Medulla oblongata (tissue), 1 donor: ENCODE measurements around the gene TRIM27.
"Not testable (repeated sequence)": the region's sequence is repeated elsewhere in the genome, so short reads cannot be mapped to it uniquely, and the experiment has no call there.

Experiments
- DNase-seq: peaks from one replicate; pipeline ENCODE4 v3.0.0-alpha.2; 2015; ENCODE audit errors: extremely low spot score

TRIM27 gene

GRCh38 chr6:28864326-28864923 lies 59.4 kb downstream of the TRIM27 start:
- DNase-seq, result no peak

GRCh38 chr6:28863604-28864325 lies 60.0 kb downstream of the TRIM27 start:
- DNase-seq, result peak; percentile 86

- DNase-seq, result no peak
Observed at GRCh38 chr6:28862077-28862476, 61.7 kb downstream of the TRIM27 start.

- DNase-seq, result no peak
Observed at GRCh38 chr6:28861339-28861738, 62.4 kb downstream of the TRIM27 start.

GRCh38 chr6:28860581-28860980 lies 63.2 kb downstream of the TRIM27 start:
- no peak for DNase-seq

GRCh38 chr6:28858963-28859362 lies 64.8 kb downstream of the TRIM27 start:
- DNase-seq, result no peak

GRCh38 chr6:28856620-28857005 lies 67.2 kb downstream of the TRIM27 start:
- no peak for DNase-seq

- DNase-seq, result not testable (repeated sequence)
Observed at GRCh38 chr6:28854405-28854804, 69.4 kb downstream of the TRIM27 start.
